Gastrocnemius medialis (tissue), 4 donors: ENCODE measurements around the gene ID3.

Experiments used
- CTCF ChIP-seq, 5 experiments: fragments of 450-650 bp in 3 of 5; fragments of 200-600 bp in 2 of 5; sonication (generic) in 2 of 5; IDR thresholded peaks in 4 of 5; conservative IDR thresholded peaks in 1 of 5; 1 replicate in 4 of 5; 2 replicates in 1 of 5; pipeline ENCODE4 v1.5.1; 2016 to 2019; ENCODE audit warnings: antibody characterized with exemption in 5 of 5, mild to moderate bottlenecking in 3 of 5, moderate library complexity in 3 of 5
- POLR2A ChIP-seq, 2 donors: fragments of 450-650 bp; IDR thresholded peaks; one replicate each; pipeline ENCODE4 v1.6.1; 2017; ENCODE audit warnings: antibody characterized with exemption in 2 of 2, mild to moderate bottlenecking in 2 of 2, moderate library complexity in 2 of 2

GRCh38 chr1:23598424-23598823 lies 39.1 kb upstream of the ID3 start:
- TF ChIP-seq POLR2A (IDR thresholded peaks at IDR 0.05) (no peak), CTCF (IDR thresholded peaks at IDR 0.05 in 4 of 5, conservative IDR thresholded peaks at IDR 0.05 in 1 of 5) (no peak)
